ENCODE measurements around the gene PRKCH.

The PRKCH gene

DNA sequence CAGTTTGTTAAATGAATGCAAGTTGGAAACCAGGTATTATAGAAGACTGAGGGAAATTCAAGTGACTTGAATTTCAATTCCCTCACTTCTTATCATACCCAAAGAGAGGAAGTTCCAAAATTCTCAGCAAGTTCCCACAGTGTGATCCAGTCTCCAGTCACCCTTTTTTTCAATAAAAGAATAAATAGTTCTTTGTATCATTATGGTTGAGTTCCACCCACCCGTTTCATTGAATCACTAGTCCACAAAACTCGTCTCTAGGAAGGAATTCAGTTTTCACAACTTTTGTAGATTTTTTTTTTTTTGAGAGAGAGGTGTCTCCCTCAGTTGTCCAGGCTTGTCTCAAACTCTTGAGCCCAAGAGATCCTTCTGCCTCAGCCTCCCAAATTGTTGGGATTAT is 38.6 kb upstream of the PRKCH start:
- H2BK120ac ChIP-seq (ENCODE audit: low read depth, low read length) = no peak overlapping the region
- no peak overlapping the region for H3K23ac ChIP-seq (ENCODE audit: low read length in 2 of 2)
- peaks cover 0 to 8% of the 10 kb centered on the region in 2 experiments for H3K36me3 ChIP-seq (ENCODE audit: control insufficient read depth in 1 of 2, insufficient read depth in 2 of 2, low read depth in 1 of 2, low read length in 2 of 2)
- H2AK5ac ChIP-seq (ENCODE audit: low read length, severe bottlenecking) = no peak overlapping the region
- no peak overlapping the region for H2BK5ac ChIP-seq (ENCODE audit: low read depth, low read length, poor library complexity, severe bottlenecking)
- H3K14ac ChIP-seq (ENCODE audit: low read length in 2 of 2) = no peak overlapping the region
- no peak overlapping the region for H4K91ac ChIP-seq (ENCODE audit: low read length)
- H2BK12ac ChIP-seq (ENCODE audit: low read length in 2 of 2) = no peak overlapping the region
- no peak overlapping the region for H3K4ac ChIP-seq (ENCODE audit: low read depth in 1 of 2, low read length in 2 of 2)
- no peak overlapping the region for H3K9ac ChIP-seq (ENCODE audit: low read length)
- peaks cover 0 to 14% of the 10 kb centered on the region in 2 experiments for H3K27me3 ChIP-seq (ENCODE audit: control insufficient read depth in 1 of 2, insufficient read depth in 1 of 2, low read length in 2 of 2)
- WGBS = 100% methylated on average over 1 of the region's 2 CpGs
- DNase-seq = no peak
- H3K4me2 ChIP-seq (ENCODE audit: low read length, poor library complexity, severe bottlenecking) = no peak overlapping the region
- peaks cover 11% of the 10 kb centered on the region for H3K4me1 ChIP-seq (ENCODE audit: control insufficient read depth, insufficient read depth, low read depth, low read length)
- H3K4me3 ChIP-seq (ENCODE audit: insufficient read depth in 1 of 2, low read depth in 1 of 2, low read length in 2 of 2) = no peak overlapping the region
- H3K9me3 ChIP-seq (ENCODE audit: control insufficient read depth, low read length) = no peaks in the 10 kb centered on the region
- no peak overlapping the region for H2AFZ ChIP-seq (ENCODE audit: low read depth, low read length)
- H3K27ac ChIP-seq (ENCODE audit: low read length, poor library complexity, severe bottlenecking) = no peak overlapping the region
- H3K18ac ChIP-seq (ENCODE audit: low read depth in 1 of 2, low read length in 2 of 2) = no peak overlapping the region
- no peaks in the 10 kb centered on the region for H3K79me1 ChIP-seq (replicated peaks; ENCODE audit: low read length, poor library complexity, severe bottlenecking)
- H2BK15ac ChIP-seq (ENCODE audit: low read depth, poor library complexity, severe bottlenecking) = no peak overlapping the region
- no peak overlapping the region for H4K8ac ChIP-seq (ENCODE audit: low read length)

DNA sequence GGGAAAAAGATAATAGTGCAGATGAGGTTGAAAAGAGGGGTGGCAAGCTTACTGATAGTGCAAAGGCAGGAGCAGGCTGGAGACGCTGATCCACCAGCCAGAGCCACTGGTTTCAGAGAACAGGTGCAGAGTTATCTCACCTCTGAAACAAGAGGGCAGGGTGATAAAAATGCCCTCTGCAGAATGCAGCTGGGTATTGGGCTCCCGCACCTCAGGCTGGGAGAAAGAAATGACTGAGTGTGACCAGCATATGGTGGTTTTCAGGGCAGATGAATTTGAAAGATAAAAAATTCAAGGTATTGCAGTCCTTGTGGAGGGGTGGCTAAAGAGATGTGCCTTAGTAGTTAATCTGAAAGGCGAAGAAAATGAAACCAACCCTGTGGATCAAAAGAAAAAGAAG is 37.4 kb upstream of the PRKCH start:
- H3K4ac ChIP-seq (ENCODE audit: low read depth in 1 of 2, low read length in 2 of 2) = no peak overlapping the region
- H3K27ac ChIP-seq (ENCODE audit: low read length, poor library complexity, severe bottlenecking) = no peak overlapping the region
- H3K36me3 ChIP-seq (ENCODE audit: control insufficient read depth in 1 of 2, insufficient read depth in 2 of 2, low read depth in 1 of 2, low read length in 2 of 2) = peaks cover 0 to 8% of the 10 kb centered on the region in 2 experiments
- no peaks in the 10 kb centered on the region for H3K79me1 ChIP-seq (replicated peaks; ENCODE audit: low read length, poor library complexity, severe bottlenecking)
- no peak for DNase-seq
- H3K9me3 ChIP-seq (ENCODE audit: control insufficient read depth, low read length) = no peaks in the 10 kb centered on the region
- H2AFZ ChIP-seq (ENCODE audit: low read depth, low read length) = no peak overlapping the region
- H3K4me2 ChIP-seq (ENCODE audit: low read length, poor library complexity, severe bottlenecking) = no peak overlapping the region
- H3K23ac ChIP-seq (ENCODE audit: low read length in 2 of 2) = no peak overlapping the region
- H4K8ac ChIP-seq (ENCODE audit: low read length) = no peak overlapping the region
- no peak overlapping the region for H3K9ac ChIP-seq (ENCODE audit: low read length)
- H3K4me3 ChIP-seq (ENCODE audit: insufficient read depth in 1 of 2, low read depth in 1 of 2, low read length in 2 of 2) = no peak overlapping the region
- H2BK15ac ChIP-seq (ENCODE audit: low read depth, poor library complexity, severe bottlenecking) = no peak overlapping the region
- no peak overlapping the region for H2AK5ac ChIP-seq (ENCODE audit: low read length, severe bottlenecking)
- H2BK5ac ChIP-seq (ENCODE audit: low read depth, low read length, poor library complexity, severe bottlenecking) = no peak overlapping the region
- WGBS = 90% methylated on average over 3 of the region's 3 CpGs
- peaks cover 11% of the 10 kb centered on the region for H3K4me1 ChIP-seq (ENCODE audit: control insufficient read depth, insufficient read depth, low read depth, low read length)
- H2BK120ac ChIP-seq (ENCODE audit: low read depth, low read length) = no peak overlapping the region
- H4K91ac ChIP-seq (ENCODE audit: low read length) = no peak overlapping the region
- H3K18ac ChIP-seq (ENCODE audit: low read depth in 1 of 2, low read length in 2 of 2) = no peak overlapping the region
- peaks cover 0 to 14% of the 10 kb centered on the region in 2 experiments for H3K27me3 ChIP-seq (ENCODE audit: control insufficient read depth in 1 of 2, insufficient read depth in 1 of 2, low read length in 2 of 2)
- H3K14ac ChIP-seq (ENCODE audit: low read length in 2 of 2) = no peak overlapping the region
- no peak overlapping the region for H2BK12ac ChIP-seq (ENCODE audit: low read length in 2 of 2)

DNA sequence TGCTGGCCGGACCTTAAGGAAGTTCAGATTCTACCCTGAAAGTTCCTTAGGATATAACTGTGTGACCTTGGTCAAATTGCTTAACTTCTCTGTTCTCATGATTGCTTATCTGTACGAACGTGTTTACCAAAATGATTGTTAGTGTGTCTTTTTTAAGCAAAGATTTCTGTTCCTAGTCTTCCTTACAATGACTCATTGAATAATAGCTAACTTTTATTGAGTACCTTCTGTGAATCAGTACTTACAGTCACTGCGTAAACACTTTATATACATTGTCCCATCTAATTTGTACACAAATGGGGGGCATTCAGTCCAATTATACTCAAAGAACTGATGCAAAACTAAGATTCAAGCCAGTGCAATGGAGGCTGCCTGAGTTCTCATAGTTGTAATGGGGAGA is 36.0 kb upstream of the PRKCH start:
- no peak overlapping the region for H3K4ac ChIP-seq (ENCODE audit: low read depth in 1 of 2, low read length in 2 of 2)
- no peaks in the 10 kb centered on the region for H3K9me3 ChIP-seq (ENCODE audit: control insufficient read depth, low read length)
- no peak overlapping the region for H3K14ac ChIP-seq (ENCODE audit: low read length in 2 of 2)
- no peak overlapping the region for H2BK15ac ChIP-seq (ENCODE audit: low read depth, poor library complexity, severe bottlenecking)
- no peak overlapping the region for H2BK120ac ChIP-seq (ENCODE audit: low read depth, low read length)
- no peak overlapping the region for H4K8ac ChIP-seq (ENCODE audit: low read length)
- H3K36me3 ChIP-seq (ENCODE audit: control insufficient read depth in 1 of 2, insufficient read depth in 2 of 2, low read depth in 1 of 2, low read length in 2 of 2) = peaks cover 0 to 4% of the 10 kb centered on the region in 2 experiments
- H3K9ac ChIP-seq (ENCODE audit: low read length) = no peak overlapping the region
- H2BK12ac ChIP-seq (ENCODE audit: low read length in 2 of 2) = no peak overlapping the region
- H2AK5ac ChIP-seq (ENCODE audit: low read length, severe bottlenecking) = no peak overlapping the region
- no peaks in the 10 kb centered on the region for H3K79me1 ChIP-seq (replicated peaks; ENCODE audit: low read length, poor library complexity, severe bottlenecking)
- H3K18ac ChIP-seq (ENCODE audit: low read depth in 1 of 2, low read length in 2 of 2) = no peak overlapping the region
- no peak for DNase-seq
- no peak overlapping the region for H2AFZ ChIP-seq (ENCODE audit: low read depth, low read length)
- H3K27ac ChIP-seq (ENCODE audit: low read length, poor library complexity, severe bottlenecking) = peak overlapping the region; percentile 44
- peaks cover 0 to 2% of the 10 kb centered on the region in 2 experiments for H3K27me3 ChIP-seq (ENCODE audit: control insufficient read depth in 1 of 2, insufficient read depth in 1 of 2, low read length in 2 of 2)
- H3K4me1 ChIP-seq (ENCODE audit: control insufficient read depth, insufficient read depth, low read depth, low read length) = peaks cover 10% of the 10 kb centered on the region
- no peak overlapping the region for H3K4me2 ChIP-seq (ENCODE audit: low read length, poor library complexity, severe bottlenecking)
- H4K91ac ChIP-seq (ENCODE audit: low read length) = no peak overlapping the region
- H3K4me3 ChIP-seq (ENCODE audit: insufficient read depth in 1 of 2, low read depth in 1 of 2, low read length in 2 of 2) = no peak overlapping the region
- WGBS = 95% methylated on average over 2 of the region's 4 CpGs
- H2BK5ac ChIP-seq (ENCODE audit: low read depth, low read length, poor library complexity, severe bottlenecking) = no peak overlapping the region
- H3K23ac ChIP-seq (ENCODE audit: low read length in 2 of 2) = no peak overlapping the region

DNA sequence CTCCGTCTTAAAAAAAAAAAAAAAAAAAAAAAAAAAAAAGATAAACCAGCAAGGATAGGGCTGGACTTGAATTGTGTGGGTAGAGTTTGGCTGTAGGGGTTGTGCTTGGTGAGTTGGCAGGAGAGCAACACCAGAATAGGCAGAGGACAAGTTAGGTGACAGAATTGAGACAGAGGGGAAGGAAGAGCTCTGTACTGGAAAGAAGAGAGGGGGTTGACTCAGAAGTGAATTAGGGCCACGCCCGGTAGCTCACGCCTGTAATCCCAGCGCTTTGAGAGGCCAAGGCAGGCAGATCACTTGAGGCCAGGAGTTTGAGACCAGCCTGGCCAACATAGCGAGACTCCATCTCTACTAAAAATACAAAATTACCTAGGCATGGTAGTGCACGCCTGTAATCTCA is 34.2 kb upstream of the PRKCH start:
- H3K4me1 ChIP-seq (ENCODE audit: control insufficient read depth, insufficient read depth, low read depth, low read length) = no peaks in the 10 kb centered on the region
- H3K23ac ChIP-seq (ENCODE audit: low read length in 2 of 2) = no peak overlapping the region
- H4K8ac ChIP-seq (ENCODE audit: low read length) = no peak overlapping the region
- no peaks in the 10 kb centered on the region for H3K9me3 ChIP-seq (ENCODE audit: control insufficient read depth, low read length)
- no peak overlapping the region for H3K4me2 ChIP-seq (ENCODE audit: low read length, poor library complexity, severe bottlenecking)
- no peak overlapping the region for H3K4ac ChIP-seq (ENCODE audit: low read depth in 1 of 2, low read length in 2 of 2)
- no peak overlapping the region for H3K27ac ChIP-seq (ENCODE audit: low read length, poor library complexity, severe bottlenecking)
- no peaks in the 10 kb centered on the region for H3K79me1 ChIP-seq (replicated peaks; ENCODE audit: low read length, poor library complexity, severe bottlenecking)
- H2BK120ac ChIP-seq (ENCODE audit: low read depth, low read length) = no peak overlapping the region
- H3K14ac ChIP-seq (ENCODE audit: low read length in 2 of 2) = no peak overlapping the region
- no peak overlapping the region for H4K91ac ChIP-seq (ENCODE audit: low read length)
- H3K27me3 ChIP-seq (ENCODE audit: control insufficient read depth in 1 of 2, insufficient read depth in 1 of 2, low read length in 2 of 2) = peaks cover 0 to 4% of the 10 kb centered on the region in 2 experiments
- no peak overlapping the region for H2BK12ac ChIP-seq (ENCODE audit: low read length in 2 of 2)
- no peak overlapping the region for H2BK15ac ChIP-seq (ENCODE audit: low read depth, poor library complexity, severe bottlenecking)
- H3K9ac ChIP-seq (ENCODE audit: low read length) = no peak overlapping the region
- whole genome bisulfite sequencing = 91% methylated on average over 1 of the region's 7 CpGs
- H3K4me3 ChIP-seq (ENCODE audit: insufficient read depth in 1 of 2, low read depth in 1 of 2, low read length in 2 of 2) = no peak overlapping the region
- no peak overlapping the region for H2AFZ ChIP-seq (ENCODE audit: low read depth, low read length)
- H3K18ac ChIP-seq (ENCODE audit: low read depth in 1 of 2, low read length in 2 of 2) = no peak overlapping the region
- no peak overlapping the region for H2BK5ac ChIP-seq (ENCODE audit: low read depth, low read length, poor library complexity, severe bottlenecking)
- H3K36me3 ChIP-seq (ENCODE audit: control insufficient read depth in 1 of 2, insufficient read depth in 2 of 2, low read depth in 1 of 2, low read length in 2 of 2) = no peaks in the 10 kb centered on the region
- DNase-seq = no peak
- no peak overlapping the region for H2AK5ac ChIP-seq (ENCODE audit: low read length, severe bottlenecking)

Measured in mesenchymal stem cell (in vitro differentiated cells and primary cell).